GM04504 (cell line): ENCODE data around the gene LHX1.

Experiments
- DNase-seq: peaks from one replicate; pipeline ENCODE4 v3.0.0-alpha.2; 2012; ENCODE audit warnings: low read depth

Gene LHX1

GRCh38 chr17:36972186-36972700, 35.0 kb downstream of the LHX1 start:
- no peak for DNase-seq

DNA sequence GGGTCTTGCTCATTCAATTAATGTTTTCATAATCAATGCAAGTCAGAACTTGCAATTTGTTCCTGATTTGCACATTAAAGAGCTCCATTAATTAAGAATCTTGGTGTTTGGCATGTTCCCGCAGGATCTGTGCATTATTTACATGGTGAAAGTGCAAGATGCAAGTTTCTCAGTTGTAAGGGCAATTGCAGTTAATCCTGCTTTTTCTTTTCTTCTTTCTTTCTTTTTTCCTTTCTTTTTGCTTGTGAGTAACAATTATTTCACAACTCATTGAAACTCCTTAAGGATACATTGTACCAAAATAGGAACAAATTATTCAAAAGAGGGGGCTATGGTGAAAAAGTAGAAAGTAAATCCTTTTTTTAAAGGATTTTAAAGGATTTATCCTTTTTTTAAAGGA, 35.6 kb downstream of the LHX1 start:
- no peak for DNase-seq

DNA sequence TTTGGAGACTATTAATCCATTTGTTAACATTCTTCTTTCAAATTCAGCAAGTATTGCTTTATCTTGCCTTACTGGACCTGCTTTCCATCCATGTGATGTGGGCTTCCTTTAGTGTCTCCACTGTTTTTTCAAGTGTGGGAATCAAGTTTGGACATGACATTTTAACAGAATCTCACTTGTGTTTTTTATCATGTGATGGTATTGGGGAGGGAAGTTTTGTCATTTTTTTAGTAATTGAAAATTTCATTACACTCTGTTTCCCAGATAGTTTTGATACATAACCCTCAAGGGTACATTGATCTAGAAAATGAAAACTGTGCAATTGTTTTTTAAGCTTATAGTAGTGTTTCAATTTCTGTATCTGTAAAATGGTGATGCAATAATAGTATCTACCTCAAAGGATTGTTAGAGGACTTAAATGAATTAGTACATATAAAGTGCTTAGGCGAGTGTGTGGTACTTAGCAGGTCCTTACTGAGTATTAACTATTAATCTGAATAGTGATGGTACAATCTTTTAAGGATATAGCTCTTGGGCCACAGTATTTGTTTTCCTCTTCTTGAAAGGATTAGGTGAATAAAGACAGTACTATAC, 38.7 kb downstream of the LHX1 start:
- DNase-seq = no peak

- no peak for DNase-seq
Observed at GRCh38 chr17:36977066-36977465, 39.8 kb downstream of the LHX1 start.

DNA sequence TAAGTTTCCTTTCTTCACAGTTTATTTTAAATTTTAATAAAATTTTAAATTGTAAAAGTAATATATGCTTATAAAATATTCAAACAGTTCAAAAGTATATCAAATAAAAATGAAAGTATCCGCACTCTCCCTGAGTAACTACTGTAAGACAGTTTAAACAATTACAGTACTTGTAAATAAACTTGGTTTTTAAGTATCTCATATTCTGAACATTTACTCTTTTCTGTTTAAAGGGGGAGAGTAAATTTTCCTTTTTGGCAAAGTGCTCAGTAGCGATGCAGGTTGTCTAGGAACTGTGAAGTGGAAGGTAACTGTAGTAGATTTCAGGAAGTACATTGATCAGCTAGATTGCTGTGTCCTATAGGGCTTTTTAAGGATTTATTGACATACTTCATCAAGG, 40.3 kb downstream of the LHX1 start:
- no peak for DNase-seq

DNA sequence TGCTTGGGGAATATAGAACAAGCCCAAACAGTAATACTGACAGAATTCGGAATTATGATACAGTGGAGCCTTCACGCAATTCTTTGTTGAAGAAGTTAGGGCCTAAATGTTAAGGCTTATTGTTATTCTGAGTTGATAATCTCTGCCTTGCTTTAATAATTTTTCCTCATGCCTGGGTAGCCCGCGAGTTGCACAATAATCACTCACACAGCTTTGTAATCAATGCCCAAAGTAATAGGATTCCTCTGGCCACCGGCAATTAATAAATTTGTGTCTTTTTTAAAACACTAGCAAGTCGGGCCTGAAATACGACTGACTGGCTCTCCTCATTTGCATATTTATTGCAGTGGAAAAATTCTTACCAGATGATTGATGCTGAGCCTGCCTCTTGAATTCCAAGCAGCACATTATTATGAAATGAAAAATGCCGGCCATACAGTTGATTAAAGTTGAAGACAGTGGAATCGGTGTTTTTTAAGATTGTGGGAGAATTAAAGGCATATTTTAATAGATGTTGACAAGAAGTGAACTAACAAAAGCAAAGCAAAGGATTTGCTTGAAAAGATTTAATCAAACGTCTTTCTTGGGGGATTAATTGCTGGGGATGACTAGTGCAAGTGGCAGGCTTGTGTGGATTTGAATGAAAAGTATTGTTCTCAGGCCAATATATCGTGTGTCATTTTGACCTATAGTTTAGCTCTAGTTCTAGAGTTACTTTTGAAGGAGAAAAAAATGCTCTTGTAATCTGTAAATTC, 41.7 kb downstream of the LHX1 start:
- no peak for DNase-seq

- no peak for DNase-seq
Observed at GRCh38 chr17:36979565-36979941, 42.3 kb downstream of the LHX1 start.

- DNase-seq = no peak
Observed at GRCh38 chr17:36980280-36980761, 43.0 kb downstream of the LHX1 start.

DNA sequence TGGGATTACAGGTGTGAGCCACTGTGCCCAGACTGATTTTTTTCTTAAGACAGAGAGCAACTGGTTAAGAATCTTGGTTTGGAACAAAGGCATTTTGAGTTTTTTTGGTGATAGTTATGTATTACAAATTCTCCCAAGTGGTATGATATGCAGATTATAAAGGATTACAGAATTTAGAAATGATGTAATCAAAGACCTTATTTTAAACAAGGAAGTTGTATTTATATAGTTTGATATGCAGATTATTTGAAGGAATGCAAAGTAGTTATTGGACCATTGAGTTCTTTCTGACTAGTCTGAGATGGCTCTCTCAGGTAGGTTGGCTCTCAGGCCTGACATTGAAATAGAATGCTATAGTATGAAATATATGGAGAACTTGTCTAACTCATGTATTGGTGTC, 46.3 kb downstream of the LHX1 start:
- no peak for DNase-seq

- DNase-seq = no peak
Observed at GRCh38 chr17:36989173-36989572, 51.9 kb downstream of the LHX1 start.

GRCh38 chr17:36992701-36993100, 55.4 kb downstream of the LHX1 start:
- no peak for DNase-seq

DNA sequence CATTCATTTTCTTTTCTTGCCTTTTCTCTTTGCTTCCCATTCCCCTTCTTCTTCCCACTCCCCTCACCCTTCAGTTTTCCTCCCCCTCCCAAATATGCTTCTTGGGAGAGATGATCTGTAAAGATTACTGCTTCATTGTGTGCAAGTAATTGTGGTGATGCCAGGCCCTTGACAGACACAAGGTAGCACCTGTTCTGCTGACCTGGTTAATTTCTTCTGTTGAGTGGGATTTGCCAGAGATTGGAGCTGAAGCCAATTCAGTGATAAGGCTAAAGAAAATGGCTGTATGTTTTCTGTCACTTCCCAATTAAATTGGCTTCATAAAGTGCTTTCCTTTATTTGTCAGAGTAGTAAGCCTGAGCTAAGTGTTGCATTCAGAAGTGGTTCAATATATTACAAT, 56.0 kb downstream of the LHX1 start:
- DNase-seq = no peak
